GM21447 (cell line): ENCODE data around the gene BTG2.
"Not testable (repeated sequence)": the region's sequence is repeated elsewhere in the genome, so short reads cannot be mapped to it uniquely, and the experiment has no call there.

Experiments
- ATAC-seq: cut with Tn5 transposase; IDR thresholded peaks from one replicate; pipeline ENCODE4 v1.9.1; 2021; ENCODE audit not compliant: unreplicated experiment

The BTG2 gene

DNA sequence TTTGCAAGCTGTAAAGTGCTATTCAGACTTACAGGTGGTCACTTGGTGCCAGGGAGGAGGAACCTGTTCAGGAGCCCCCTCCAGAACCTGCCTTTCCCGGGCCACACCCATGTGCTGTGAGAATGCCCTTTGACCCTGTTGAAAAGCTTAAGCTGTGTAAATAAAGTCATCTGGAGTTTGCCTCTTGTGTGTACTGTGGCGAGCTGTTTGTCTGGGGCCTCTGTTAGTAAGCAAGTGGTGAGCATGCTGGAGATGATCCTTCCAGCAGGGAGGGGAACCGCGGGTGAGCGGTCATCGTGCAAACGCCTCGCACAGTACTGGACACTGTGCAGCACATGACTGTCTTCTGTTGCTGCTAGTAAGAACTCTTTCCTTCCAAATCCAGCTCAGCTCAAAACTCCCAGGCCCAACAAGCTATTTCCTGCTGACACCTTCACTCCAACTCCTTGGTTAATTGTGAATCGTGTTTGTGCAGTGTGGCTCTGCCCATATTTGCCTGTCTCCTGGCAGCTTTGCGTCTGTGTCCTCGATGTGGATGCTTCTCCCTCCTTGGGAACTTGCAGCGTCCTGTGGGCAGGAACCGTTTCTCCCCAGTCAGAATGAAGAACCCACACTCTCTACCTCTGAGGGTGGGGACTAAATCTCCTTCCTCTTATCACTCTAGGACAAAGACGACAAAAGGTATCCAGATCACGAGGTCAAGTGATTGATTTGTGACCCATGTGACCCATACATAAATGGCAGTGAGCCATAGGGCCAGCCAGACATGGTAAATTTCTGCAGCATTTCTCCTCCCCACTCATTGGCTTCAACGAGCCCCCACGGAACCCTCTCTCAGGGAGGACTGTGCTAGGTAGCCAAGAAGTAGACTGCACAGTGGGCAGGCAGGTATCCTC is 13.9 kb upstream of the BTG2 start:
- ATAC-seq: no peak

DNA sequence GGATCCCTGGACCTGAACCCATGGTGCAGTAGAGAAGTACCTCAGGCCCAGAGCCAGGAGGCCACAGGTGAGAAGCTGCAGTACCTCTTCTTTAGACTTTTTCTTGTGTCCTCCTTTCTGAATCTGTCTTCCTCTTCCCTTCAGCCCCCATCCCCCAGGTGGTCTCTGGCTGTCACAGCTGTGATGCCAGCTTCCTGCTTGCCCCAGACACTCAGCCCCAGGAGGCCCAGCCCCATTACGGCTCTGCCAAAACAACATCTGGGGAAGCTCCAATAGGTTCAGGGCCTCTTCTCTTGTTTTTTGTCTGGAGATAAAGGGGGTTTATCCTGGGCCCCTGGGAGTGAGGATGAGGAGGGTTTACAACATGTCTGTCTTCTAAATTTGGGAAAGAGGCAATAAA is 9.5 kb upstream of the BTG2 start:
- ATAC-seq: no peak

DNA sequence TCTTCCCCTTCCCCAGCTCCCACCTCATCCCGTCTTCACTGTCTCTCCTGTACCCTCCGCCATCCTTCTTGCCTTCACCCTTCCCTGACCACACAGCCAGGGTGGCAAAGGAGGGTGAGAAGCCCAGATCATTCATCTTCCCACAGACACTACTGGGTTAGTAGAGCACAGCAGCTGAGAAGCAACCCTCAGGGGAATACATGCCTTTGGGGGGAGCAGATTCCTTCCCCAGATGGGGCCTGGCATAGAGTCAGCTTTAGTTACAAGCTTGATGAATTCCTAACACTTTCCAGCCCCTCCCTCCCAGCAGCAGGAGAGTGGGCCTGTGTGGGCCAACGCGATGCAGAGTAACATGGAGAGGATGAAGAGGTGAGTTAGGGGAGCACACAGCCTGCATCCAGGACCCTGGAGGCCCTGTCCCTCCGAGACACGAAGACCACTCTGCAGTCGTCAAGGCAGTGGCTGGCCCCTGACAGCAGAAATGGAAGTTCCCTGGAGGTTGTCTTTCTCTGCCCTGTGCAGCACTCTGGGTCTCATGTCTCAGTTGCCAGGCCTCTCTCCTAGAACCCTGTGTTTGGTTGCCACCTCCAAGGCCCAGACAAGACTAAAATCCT is 8.8 kb upstream of the BTG2 start:
- no peak for ATAC-seq

DNA sequence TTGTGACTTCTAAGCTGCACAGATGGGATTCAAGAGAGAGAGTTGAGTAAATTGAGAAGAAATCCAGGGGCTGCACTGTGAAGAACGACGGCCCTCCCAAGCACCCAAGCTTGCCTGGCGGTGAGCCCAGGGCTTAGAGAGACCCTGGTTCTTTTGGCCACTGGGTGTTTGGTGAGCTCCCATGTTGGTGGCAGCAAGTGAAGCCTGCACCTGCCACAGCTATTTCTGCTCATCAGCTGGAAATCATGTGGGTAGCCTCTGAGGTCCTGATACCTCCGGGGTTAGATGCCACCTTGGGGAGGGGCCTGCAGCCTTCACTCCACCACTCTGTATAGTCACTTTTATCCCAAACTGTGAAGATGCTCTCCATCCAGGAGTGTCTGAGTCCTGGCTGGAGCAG is 6.2 kb upstream of the BTG2 start:
- peak; percentile 48 for ATAC-seq

DNA sequence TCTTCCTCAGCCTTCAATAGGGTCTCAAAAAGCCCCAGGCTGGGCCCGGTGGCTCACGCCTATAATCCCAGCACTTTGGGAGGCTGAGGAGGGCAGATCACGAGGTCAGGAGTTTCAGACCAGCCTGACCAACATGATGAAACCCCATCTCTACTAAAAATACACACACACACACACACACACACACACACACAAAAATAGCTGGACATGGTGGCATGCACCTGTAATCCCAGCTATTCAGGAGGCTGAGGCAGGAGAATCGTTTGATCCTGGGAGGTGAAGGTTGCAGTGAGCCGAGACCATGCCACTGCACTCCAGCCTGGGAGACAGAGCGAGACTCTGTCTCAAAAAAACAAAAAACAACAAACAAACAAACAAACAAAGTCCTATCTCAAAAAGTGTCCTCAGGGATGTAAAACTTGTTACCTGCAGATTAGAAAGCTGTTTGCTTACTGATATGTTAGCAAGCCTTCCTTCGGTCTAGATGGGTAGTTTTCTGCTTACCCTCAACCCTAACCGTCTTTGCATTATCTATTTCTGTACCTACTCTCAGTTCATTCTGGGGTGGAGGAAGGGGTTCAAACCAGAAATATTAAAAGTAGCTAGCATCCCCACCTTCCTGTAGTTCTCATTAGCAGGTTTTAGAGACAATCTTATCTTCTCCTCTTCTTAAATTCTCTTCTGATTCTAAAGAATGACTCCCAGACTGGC is 5.4 kb upstream of the BTG2 start:
- not testable (repeated sequence) for ATAC-seq

- ATAC-seq: no peak
Observed at GRCh38 chr1:203300441-203301330, 4.6 kb upstream of the BTG2 start.

DNA sequence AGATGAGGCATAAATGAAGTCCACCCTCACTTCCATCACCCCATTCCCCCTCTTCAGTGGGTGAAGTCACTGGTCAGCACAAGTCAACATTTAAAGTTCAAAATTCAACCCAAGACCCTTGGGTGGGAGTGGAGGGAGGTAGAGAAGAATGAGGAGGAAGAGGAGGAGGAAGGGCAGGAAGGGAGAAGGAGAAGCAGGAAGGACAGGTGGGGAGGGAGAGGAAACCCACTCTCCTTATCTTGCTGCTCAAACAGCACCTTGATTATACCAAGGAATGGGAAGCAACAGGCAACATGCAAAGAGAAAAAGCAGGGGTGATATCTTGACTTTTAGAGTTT is 4.0 kb upstream of the BTG2 start:
- no peak for ATAC-seq

GRCh38 chr1:203302456-203302855 is 2.9 kb upstream of the BTG2 start:
- no peak for ATAC-seq

- ATAC-seq: no peak
Observed at GRCh38 chr1:203302894-203303293, 2.4 kb upstream of the BTG2 start.

- ATAC-seq: no peak
Observed at GRCh38 chr1:203304391-203304918, 864 bp upstream of the BTG2 start.

DNA sequence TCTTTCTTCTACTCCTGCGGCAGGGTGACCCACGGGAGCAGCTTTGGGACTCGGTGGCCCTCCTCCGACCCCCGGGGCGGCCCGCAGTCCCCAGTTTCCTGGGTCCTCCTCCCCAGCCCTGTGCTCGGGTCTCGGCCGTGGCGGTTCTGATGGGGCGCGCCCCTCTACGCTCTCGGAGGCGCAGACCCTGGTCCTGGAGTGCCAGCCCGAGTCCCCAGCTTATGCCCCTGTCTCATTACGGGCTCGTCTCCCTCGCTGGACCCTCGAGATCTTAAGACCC is 430 bp downstream of the BTG2 start:
- peak; percentile 5 for ATAC-seq

GRCh38 chr1:203306089-203306964 is 1.0 kb downstream of the BTG2 start:
- ATAC-seq: no peak

GRCh38 chr1:203306965-203307541 is 1.7 kb downstream of the BTG2 start:
- no peak for ATAC-seq

DNA sequence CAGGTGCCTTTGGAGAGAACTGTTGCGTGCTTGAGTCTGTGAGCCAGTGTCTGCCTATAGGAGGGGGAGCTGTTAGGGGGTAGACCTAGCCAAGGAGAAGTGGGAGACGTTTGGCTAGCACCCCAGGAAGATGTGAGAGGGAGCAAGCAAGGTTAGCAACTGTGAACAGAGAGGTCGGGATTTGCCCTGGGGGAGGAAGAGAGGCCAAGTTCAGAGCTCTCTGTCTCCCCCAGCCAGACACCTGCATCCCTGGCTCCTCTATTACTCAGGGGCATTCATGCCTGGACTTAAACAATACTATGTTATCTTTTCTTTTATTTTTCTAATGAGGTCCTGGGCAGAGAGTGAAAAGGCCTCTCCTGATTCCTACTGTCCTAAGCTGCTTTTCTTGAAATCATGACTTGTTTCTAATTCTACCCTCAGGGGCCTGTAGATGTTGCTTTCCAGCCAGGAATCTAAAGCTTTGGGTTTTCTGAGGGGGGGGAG is 2.4 kb downstream of the BTG2 start:
- ATAC-seq: no peak

- no peak for ATAC-seq
Observed at GRCh38 chr1:203308328-203308922, 3.1 kb downstream of the BTG2 start.

- no peak for ATAC-seq
Observed at GRCh38 chr1:203308923-203309331, 3.6 kb downstream of the BTG2 start.

- ATAC-seq: no peak
Observed at GRCh38 chr1:203311368-203312301, 6.3 kb downstream of the BTG2 start.
